Measurements from ENCODE around the gene ATP13A5.

The ATP13A5 gene

DNA sequence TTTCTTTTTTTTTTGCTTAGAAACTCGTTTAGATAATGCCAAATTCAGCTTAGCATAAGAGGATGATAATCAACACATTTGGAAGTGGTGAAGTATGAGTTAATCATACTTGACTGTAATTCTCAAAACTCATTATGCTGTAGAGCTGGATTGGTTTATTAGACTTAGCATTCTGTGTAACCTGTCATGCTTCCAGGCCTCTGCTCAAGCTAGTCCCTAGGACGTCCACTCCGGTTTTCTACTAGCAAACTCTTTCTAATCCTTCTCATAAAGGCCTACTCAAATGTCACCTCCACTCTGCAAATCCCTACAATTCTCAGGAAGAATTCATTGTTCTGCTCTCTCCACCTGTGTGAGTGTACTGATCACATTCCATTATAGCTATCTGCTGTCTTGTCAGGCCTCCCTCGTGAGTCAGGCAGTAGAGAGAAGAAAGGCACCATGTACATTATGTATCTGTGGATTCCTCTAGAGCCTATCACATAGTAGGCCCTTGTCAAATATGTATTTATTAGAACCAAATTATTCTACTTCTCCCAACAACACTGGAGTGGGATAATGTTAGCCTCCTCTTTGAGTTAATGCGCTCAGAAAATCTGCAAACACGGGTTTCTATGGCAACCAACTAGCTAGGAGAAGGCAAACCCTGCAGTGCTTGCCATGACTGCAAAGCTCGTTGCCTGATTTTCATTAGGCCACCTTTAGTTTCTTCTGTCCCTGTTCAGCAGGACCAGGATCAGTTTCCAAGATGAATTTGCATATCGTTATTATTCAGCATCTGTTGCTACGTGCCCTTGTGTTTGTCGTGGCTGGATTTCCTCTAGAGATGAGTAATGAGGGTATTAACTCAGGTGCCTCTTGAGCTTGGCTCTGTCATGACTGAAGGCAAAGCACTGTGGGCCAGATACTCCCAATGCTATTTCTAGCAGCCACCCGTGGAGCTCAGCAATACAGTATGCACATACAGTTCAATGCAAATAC is 30.7 kb downstream of the ATP13A5 start:
- DNase-seq, result peak; percentile 92

- DNase-seq, result no peak
Observed at GRCh38 chr3:193346259-193346658, 32.3 kb downstream of the ATP13A5 start.

DNA sequence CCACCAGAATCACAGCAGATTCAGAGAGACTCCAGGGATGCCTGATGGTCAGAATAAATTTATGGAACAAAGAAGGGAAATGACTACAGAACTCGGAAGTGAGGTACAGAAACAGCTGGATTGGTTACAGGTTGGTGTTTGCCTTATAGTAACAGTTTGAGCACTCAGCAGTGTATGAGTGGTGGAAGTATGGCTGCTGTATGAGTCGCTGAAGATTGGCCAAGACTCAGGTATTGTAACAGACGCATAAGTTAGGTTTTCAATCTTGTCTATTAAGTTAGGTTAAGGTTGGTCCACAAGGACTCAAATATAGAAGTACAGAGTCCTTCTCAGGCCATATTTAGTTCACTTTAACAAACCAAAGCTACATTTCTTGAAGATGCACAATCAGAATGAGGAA is 33.1 kb downstream of the ATP13A5 start:
- no peak for DNase-seq

- no peak for DNase-seq
Observed at GRCh38 chr3:193344486-193344885, 34.1 kb downstream of the ATP13A5 start.

DNA sequence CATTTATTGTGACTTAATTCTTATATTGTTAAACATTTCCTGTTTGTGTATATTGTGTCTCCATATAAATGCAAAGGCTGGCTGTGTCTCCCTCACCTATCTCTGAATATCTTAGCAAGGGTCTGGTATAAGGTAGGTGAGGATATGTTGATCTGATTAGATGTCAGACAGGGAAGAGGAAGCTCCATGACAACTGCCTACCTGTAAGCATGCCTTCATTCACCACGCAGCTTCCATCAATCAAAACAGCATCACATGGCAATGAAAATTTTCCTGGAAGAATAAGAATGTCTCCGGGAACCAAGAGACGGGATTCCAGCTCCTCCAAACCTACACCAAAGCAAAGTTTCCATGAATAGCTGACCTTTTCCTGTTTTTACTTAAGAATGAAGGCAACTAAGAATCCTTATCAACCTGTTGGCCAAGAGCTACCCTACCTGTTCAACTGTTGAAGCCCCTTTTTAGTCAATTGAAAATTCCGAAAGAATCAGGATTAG is 34.8 kb downstream of the ATP13A5 start:
- no peak for DNase-seq

GRCh38 chr3:193342551-193342950 is 36.0 kb downstream of the ATP13A5 start:
- DNase-seq, result no peak

- no peak for DNase-seq
Observed at GRCh38 chr3:193335031-193335430, 43.5 kb downstream of the ATP13A5 start.

GRCh38 chr3:193333229-193333628 is 45.3 kb downstream of the ATP13A5 start:
- DNase-seq, result no peak

DNA sequence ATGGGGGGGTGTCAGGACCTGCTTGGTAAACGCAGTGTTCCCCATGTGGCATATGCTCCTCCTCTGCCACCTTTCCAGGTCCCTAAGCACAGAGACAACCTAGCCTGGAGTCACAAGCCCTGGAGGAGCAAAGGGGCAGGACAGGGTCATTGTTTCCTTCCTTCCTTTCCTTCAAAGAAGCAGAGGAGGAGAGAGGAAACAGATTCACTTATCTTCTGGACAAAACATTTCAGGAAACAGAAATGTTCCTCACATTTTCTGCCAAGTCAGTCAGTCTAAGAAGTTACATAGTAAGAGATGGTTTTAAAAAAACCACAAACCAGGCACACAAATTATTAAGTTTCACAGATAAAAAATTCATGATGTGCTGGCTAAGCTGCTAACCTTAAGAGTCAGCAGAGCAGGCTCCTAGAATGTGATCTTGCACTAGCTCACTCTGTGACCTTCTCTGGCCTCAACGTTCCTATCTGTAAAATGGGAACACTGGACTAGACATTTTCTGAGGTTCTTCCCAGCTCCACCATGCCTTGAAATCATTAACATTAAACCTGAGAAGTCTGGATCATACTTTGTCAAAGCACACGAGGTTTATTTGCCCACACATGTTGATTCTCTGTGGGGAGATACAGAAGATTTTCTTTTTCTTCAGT is 47.9 kb downstream of the ATP13A5 start:
- no peak for DNase-seq

DNA sequence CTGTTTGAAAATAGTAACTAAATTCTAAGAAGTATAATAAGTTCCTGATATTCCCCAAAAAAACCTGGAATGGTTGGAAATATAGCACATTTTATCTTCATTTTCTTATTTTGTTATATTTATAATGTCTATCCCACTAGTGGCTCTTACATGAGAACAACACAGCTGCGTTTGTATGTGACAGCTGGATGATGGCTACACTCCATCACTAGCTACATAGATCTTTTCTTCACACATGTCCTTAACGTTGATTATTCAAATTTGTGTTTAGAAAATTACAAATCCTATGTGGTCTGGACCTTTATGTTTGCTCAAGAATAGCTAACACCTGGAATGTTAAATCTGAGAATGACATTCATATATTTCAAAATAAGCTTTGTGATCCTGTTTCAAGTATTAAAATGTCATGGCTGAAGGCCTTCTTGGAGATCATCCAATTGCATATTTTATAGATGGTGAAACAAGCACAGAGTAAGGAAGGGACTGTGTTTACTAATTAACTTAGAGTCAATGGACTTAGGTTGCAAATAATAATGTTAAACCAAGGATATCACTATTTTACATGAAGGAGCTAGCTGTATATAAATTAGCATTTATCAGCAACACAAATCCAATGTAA is 60.8 kb downstream of the ATP13A5 start:
- no peak for DNase-seq

DNA sequence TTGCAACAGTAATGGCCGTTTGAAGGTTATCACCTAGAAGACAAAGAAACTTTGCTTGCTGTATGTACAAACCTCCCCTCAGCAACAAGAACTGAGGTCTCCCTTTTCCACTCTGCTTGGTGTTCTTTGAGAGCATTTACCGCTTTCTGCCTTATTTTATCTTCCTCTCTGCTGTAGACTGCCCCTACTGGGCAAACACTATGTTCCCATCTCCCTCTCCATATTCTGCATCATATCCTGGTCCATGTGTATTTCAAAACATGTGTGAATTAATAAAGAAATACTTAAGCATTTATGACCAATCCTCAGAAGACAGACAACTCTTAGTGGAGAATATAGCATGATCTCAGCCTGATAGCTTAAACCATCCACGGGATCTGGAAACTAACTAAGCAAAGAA is 64.4 kb downstream of the ATP13A5 start:
- DNase-seq, result no peak

DNA sequence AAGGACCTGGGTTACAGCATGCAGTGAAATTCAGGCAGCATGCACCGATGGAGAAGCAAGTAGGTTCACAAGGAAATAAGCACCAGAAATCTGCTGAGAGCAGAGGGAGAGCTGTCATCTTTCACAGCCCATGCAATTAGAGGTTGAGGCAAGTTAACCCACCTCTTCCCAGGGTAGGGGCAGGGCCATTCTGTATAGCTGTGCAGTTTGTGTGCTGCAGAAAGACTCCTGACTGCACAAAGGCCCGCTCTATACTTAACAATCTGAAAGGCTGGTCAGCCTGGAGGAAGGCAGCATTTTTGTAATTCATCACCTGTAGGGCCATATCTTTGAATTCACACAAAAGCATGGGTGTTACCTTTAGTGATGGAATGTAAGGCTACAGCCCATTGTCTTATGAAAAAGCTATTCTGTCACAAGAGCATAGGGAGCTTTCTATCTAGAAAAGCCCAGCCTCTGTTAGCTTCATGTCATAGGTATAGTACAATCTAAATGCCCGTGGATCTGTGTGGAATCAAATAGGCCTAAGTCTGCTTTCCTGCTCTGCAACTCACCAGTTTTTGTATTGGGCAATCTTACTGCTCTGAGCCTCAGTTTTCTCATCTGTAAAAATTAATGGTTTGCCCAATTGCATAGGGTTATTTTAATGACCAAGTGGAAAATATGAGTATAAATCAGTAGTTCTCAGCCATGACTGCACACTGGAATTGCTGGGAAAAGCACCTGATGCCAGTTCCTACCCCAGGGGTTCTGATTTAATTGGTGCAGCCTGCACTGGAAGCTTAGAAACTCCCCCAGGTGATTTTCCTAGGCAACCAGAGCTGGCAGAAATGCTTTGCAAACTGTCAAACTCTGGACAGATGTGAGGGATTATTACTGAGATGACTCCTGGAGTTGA is 65.2 kb downstream of the ATP13A5 start:
- DNase-seq, result no peak

GRCh38 chr3:193310914-193311723 is 67.4 kb downstream of the ATP13A5 start:
- DNase-seq, result no peak

- no peak for DNase-seq
Observed at GRCh38 chr3:193305356-193305755, 73.2 kb downstream of the ATP13A5 start.

GRCh38 chr3:193301433-193301832 is 77.1 kb downstream of the ATP13A5 start:
- no peak for DNase-seq

DNA sequence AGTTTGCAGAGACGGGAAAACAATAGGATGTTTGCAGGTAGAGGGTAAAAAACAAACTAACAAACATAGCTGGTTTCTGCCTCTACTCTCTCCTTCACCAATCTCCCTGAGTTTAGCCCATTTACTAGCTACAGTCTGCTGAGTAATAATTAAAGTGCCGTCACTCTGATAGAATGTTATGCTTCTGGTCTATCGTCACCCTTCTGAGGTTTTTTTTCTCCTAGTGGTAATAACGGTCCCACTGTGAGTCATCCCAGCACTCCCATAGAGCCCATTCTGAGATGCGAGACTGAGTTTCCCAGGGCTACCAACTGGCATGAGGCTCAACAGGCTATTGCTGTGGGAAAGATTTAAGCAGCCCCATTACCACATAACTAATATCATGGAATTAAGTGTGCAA is 81.1 kb downstream of the ATP13A5 start:
- no peak for DNase-seq

DNA sequence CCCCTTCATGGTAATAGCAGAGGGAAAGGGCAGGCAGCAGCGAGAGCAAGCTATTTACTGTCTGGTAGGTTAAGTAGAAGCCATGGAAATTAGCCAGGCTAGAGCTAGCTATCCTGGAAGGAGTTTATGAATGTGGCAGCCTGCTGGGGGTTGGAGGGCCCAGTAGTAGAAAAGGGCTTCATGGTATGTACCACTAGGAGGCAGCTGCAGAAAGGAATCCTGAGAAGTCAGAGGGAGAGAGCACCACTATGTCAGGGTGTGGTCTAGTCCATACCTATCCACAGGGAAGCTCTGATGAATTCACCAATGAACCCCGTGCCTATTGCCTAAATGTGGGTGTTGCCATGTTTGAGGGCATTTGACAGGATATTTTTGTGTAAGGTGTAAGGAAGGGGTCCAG is 82.6 kb downstream of the ATP13A5 start:
- no peak for DNase-seq

DNA sequence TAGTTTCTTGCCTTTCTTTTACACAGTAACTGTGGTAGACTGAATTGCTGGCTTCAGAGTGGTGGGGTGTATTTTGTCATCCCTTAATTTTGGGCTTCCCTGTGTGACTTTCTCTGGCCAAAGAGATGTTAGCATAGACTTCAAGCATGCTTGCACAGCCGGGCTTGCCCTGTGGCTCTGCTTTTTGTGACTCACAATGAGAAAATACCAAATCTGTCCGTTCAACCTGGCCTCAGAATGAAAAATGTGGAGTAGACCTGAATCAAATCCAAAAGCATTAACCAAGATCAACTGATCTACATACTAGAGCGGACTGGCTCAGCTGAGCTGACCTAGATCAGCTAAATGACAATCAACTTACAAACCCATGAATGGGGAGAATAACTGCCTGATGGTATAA is 86.2 kb downstream of the ATP13A5 start:
- DNase-seq, result no peak

GRCh38 chr3:193271101-193271840 is 107.3 kb downstream of the ATP13A5 start:
- no peak for DNase-seq

DNA sequence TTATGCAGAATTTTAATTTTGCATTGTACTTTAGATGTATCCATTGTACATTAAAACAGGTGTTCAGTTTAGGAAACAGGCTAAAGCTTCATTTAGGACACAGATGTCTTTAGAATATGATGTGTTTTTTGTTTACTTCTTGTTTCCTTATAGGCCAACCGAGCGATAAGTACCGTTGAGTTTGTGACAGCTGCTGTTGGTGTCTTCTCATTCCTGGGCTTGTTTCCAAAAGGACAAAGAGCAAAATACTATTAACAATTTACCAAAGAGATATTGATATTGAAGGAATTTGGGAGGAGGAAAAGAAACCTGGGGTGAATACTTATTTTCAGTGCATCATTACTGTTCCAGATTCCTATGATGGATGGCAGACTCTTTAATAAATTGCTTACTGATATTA is 108.1 kb downstream of the ATP13A5 start:
- DNase-seq, result no peak
